ENCODE measurements around the gene OVCA2.

GRCh38 chr17:2070241-2071023 is 28.6 kb downstream of the OVCA2 start:
- TF ChIP-seq CTCF (IDR thresholded peaks at IDR 0.05; ENCODE audit: poor library complexity), result no peak
- TF ChIP-seq EZH2phosphoT487 (IDR thresholded peaks at IDR 0.05; ENCODE audit: low read depth, severe bottlenecking, unreplicated experiment), result no peak
- TF ChIP-seq EZH2 (IDR thresholded peaks at IDR 0.05; ENCODE audit: borderline replicate concordance), result no peak

Data from hepatocyte (in vitro differentiated cells).